Endothelial cell (in vitro differentiated cells): ENCODE results near the gene EMILIN1. TPM values are rescaled to one million over a fixed set of nuclear protein-coding genes. Genes with fewer than 3 reads are reported as not detected.

ENCODE experiments used
- DNase-seq: peaks from one replicate; pipeline ENCODE4 v3.0.0; 2021; ENCODE audit warnings: low spot score
- H3K27ac Mint-ChIP-seq: one replicate; pipeline ENCODE4 v1.8.0; 2021; ENCODE audit warnings: mixed read lengths, inconsistent platforms; ENCODE audit not compliant: unreplicated experiment
- H3K27me3 Mint-ChIP-seq: one replicate; pipeline ENCODE4 v1.8.0; 2021; ENCODE audit warnings: mild to moderate bottlenecking, moderate library complexity, mixed read lengths, inconsistent platforms; ENCODE audit not compliant: unreplicated experiment
- H3K36me3 Mint-ChIP-seq: one replicate; pipeline ENCODE4 v1.8.0; 2021; ENCODE audit warnings: mild to moderate bottlenecking, low read depth, mixed read lengths, inconsistent platforms; ENCODE audit not compliant: unreplicated experiment
- H3K4me1 Mint-ChIP-seq: one replicate; pipeline ENCODE4 v1.8.0; 2021; ENCODE audit warnings: mild to moderate bottlenecking, mixed read lengths, inconsistent platforms; ENCODE audit not compliant: unreplicated experiment
- H3K4me3 Mint-ChIP-seq: one replicate; pipeline ENCODE4 v1.8.0; 2021; ENCODE audit warnings: mild to moderate bottlenecking, mixed read lengths, inconsistent platforms; ENCODE audit not compliant: unreplicated experiment
- H3K9me3 Mint-ChIP-seq: one replicate; pipeline ENCODE4 v1.8.0; 2021; ENCODE audit warnings: mixed read lengths, inconsistent platforms; ENCODE audit not compliant: unreplicated experiment
- CTCF ChIP-seq: fragments of 200-600 bp; sonication (generic); IDR thresholded peaks from one replicate; pipeline ENCODE4 v1.5.0; 2021; ENCODE audit warnings: antibody characterized with exemption; ENCODE audit not compliant: unreplicated experiment
- total RNA-seq: library from RNA; stranded (reverse); fragmentation: NEBNext Ultra II Directional; extraction: Animal tissue kit (Norgen Biotek cat#: 25700); gene quantifications from one replicate; pipeline ENCODE4 v1.2.1, GENCODE V29; 2021; ENCODE audit not compliant: unreplicated experiment

Gene EMILIN1
- total RNA-seq, 1 donor from 2014 or later, result 2.1 TPM

GRCh38 chr2:27060323-27060722 lies 18.1 kb upstream of the EMILIN1 start:
- H3K9me3 Mint-ChIP-seq, result no peaks in the 10 kb centered on the region
- peaks cover 17% of the 10 kb centered on the region for H3K4me1 Mint-ChIP-seq
- H3K27ac Mint-ChIP-seq, result no peak overlapping the region
- peaks cover 29% of the 10 kb centered on the region for H3K36me3 Mint-ChIP-seq
- no peak for TF ChIP-seq CTCF
- H3K27me3 Mint-ChIP-seq, result no peaks in the 10 kb centered on the region
- no peak overlapping the region for H3K4me3 Mint-ChIP-seq
- DNase-seq, result no peak

GRCh38 chr2:27065128-27065527 lies 13.3 kb upstream of the EMILIN1 start:
- DNase-seq, result no peak
- H3K27me3 Mint-ChIP-seq, result no peaks in the 10 kb centered on the region
- no peak for TF ChIP-seq CTCF
- no peak overlapping the region for H3K4me3 Mint-ChIP-seq
- peaks cover 27% of the 10 kb centered on the region for H3K36me3 Mint-ChIP-seq
- H3K27ac Mint-ChIP-seq, result no peak overlapping the region
- no peaks in the 10 kb centered on the region for H3K9me3 Mint-ChIP-seq
- peaks cover 33% of the 10 kb centered on the region for H3K4me1 Mint-ChIP-seq

- H3K4me3 Mint-ChIP-seq, result no peak overlapping the region
- peaks cover 26% of the 10 kb centered on the region for H3K36me3 Mint-ChIP-seq
- no peaks in the 10 kb centered on the region for H3K9me3 Mint-ChIP-seq
- no peak overlapping the region for H3K27ac Mint-ChIP-seq
- TF ChIP-seq CTCF, result no peak
- DNase-seq, result no peak
- H3K27me3 Mint-ChIP-seq, result no peaks in the 10 kb centered on the region
- H3K4me1 Mint-ChIP-seq, result peaks cover 39% of the 10 kb centered on the region
Observed at GRCh38 chr2:27067385-27067784, 11.0 kb upstream of the EMILIN1 start.

GRCh38 chr2:27069436-27069835 lies 9.0 kb upstream of the EMILIN1 start:
- peak overlapping the region; percentile 16 for H3K27ac Mint-ChIP-seq
- DNase-seq, result no peak
- H3K36me3 Mint-ChIP-seq, result peaks cover 19% of the 10 kb centered on the region
- H3K4me3 Mint-ChIP-seq, result peak overlapping the region; percentile 98
- TF ChIP-seq CTCF, result no peak
- no peaks in the 10 kb centered on the region for H3K9me3 Mint-ChIP-seq
- peaks cover 30% of the 10 kb centered on the region for H3K4me1 Mint-ChIP-seq
- peaks cover 5% of the 10 kb centered on the region for H3K27me3 Mint-ChIP-seq

GRCh38 chr2:27069961-27070618 lies 8.3 kb upstream of the EMILIN1 start:
- Mint-ChIP-seq H3K27ac (peak overlapping the region; percentile 89), H3K4me1 (peaks cover 36% of the 10 kb centered on the region), H3K9me3 (no peaks in the 10 kb centered on the region), H3K4me3 (peak overlapping the region; percentile 98), H3K27me3 (peaks cover 5% of the 10 kb centered on the region), H3K36me3 (peaks cover 18% of the 10 kb centered on the region)
- TF ChIP-seq CTCF, result no peak
- no peak for DNase-seq
